KG1 (cell line): ENCODE measurements around the gene ARRDC2.

Experiments used
- DNase-seq: peaks from one replicate; lab custom pipeline; 2025; lab: John Stamatoyannopoulos, UW

Gene ARRDC2

GRCh38 chr19:18058208-18059009 lies 50.4 kb downstream of the ARRDC2 start:
- DNase-seq, result peak; percentile 72

DNA sequence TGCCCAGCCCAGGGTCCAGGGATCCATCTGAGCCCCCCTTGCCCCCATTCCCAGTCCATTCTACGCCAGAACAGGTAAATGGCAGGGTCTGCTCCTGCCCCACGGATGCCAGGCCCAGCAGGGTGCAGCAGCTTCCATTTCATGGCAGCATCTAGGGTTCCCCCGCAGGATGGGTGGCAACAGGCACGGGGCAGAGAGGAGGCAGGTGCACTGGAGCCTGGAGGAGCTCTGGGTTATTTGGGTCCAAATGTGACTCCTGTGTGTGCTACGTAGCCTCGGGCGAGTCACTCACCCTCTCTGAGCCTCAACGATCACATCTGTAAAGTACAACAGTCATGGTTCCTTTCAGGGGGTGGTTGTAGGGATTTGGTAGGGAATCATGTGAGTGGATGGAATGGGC lies 51.3 kb downstream of the ARRDC2 start:
- no peak for DNase-seq

DNA sequence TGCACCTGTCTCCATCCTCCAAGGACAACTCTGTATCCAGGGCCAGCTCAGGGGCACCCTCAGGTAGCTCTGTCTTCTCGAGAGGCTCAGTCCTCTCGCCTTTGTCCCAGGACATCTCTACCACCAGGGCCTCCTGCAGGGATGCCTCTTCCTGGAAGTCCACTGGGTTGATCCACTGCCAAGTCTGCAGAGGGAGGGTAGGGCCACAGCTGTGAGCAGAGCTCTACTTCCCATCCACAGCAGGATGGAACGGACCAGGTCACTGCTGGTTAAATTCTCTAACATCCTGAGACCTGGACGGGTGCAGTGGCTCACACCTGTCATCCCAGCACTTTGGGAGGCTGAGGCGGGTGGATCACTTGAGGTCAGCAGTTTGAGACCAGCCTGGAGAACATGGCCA lies 51.9 kb downstream of the ARRDC2 start:
- no peak for DNase-seq

DNA sequence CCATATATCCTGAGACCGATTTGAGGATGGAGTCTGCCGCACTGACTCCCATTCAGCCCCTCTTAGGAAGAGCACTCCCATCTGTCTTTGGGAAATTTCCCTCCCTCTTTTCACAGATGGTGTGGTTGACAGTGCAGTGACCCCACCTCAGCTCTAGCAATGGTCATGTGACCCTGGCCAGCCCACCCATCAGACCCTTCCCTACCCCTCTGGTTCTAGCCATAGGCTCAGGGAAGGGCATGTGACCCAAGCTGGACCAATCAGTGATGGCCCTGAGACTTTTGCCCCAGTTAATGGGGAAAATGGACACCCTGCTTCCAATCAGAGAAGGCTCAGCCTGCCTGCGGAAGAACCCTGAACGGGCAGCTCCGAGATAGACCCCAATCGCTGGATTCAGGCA lies 52.5 kb downstream of the ARRDC2 start:
- no peak for DNase-seq

DNA sequence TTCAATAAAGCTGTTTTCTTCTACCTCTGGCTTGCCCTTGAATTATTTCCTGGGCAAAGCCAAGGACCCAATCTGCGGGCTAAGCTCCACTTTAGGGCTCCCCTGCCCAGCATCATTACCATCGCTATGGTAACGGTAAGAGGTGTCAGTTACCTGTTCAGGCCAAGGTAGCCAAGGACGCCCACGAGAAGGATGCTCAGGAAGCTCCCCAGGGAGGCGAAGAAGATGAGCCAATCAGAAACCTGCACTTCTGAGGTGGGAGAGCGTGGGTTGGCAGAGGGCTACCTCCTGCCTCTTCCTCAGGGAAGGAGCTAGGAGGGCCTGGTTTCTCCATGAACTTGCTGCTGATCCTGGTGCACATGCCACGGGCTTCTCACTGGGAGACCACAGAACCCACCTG lies 54.1 kb downstream of the ARRDC2 start:
- DNase-seq, result no peak

- no peak for DNase-seq
Measured at GRCh38 chr19:18063463-18063862, 55.5 kb downstream of the ARRDC2 start.
